IPS-18c (cell line): ENCODE measurements around the gene ZDHHC5.
"Not testable (repeated sequence)": the region's sequence is repeated elsewhere in the genome, so short reads cannot be mapped to it uniquely, and the experiment has no call there.

Experiments used
- H3K4me3 ChIP-seq: 2 replicates; pipeline ENCODE4 v1.7.0; 2013; ENCODE audit warnings: low read depth, mild to moderate bottlenecking, low read length, moderate library complexity; ENCODE audit not compliant: insufficient read depth
- H3K9me3 ChIP-seq: one replicate; pipeline ENCODE4 v1.6.1; 2013; ENCODE audit warnings: mild to moderate bottlenecking, low read length, moderate library complexity; ENCODE audit not compliant: control insufficient read depth, insufficient read depth

Gene ZDHHC5

GRCh38 chr11:57700425-57700824 is 32.5 kb downstream of the ZDHHC5 start:
- H3K4me3 ChIP-seq, result no peak overlapping the region
- H3K9me3 ChIP-seq, result no peaks in the 10 kb centered on the region

GRCh38 chr11:57703341-57703740 is 35.4 kb downstream of the ZDHHC5 start:
- H3K9me3 ChIP-seq, result no peaks in the 10 kb centered on the region
- H3K4me3 ChIP-seq, result no peak overlapping the region

- Histone ChIP-seq H3K4me3 (no peak overlapping the region), H3K9me3 (no peaks in the 10 kb centered on the region)
These were observed 37.0 kb downstream of the ZDHHC5 start for GRCh38 chr11:57704932-57705331.

- H3K9me3 ChIP-seq, H3K4me3 ChIP-seq: not testable (repeated sequence)
These were observed 37.5 kb downstream of the ZDHHC5 start for GRCh38 chr11:57705432-57705831.

GRCh38 chr11:57709802-57710367 is 42.0 kb downstream of the ZDHHC5 start:
- Histone ChIP-seq H3K9me3 (no peaks in the 10 kb centered on the region), H3K4me3 (no peak overlapping the region)

- H3K4me3 ChIP-seq, result peak within 1 kb of the TSS; percentile 93
These were observed 43.7 kb downstream of the ZDHHC5 start, which contains the start of gene MED19 for GRCh38 chr11:57711414-57712255. Gene MED19, minus strand, starts transcription at chr11:57712215. Its CDS starts 36 bp downstream, at chr11:57712179.

GRCh38 chr11:57712256-57713150 is 44.6 kb downstream of the ZDHHC5 start, which contains the start of gene TMX2:
Gene TMX2, plus strand, starts transcription at chr11:57712593. Its CDS starts 26 bp downstream, at chr11:57712619.
- H3K9me3 ChIP-seq, result no peaks in the 10 kb centered on the region
- peak within 1 kb of the TSS; percentile 93 for H3K4me3 ChIP-seq

More at GRCh38 chr11:57711414-57712255, 43.7 kb downstream of the ZDHHC5 start, which contains the start of gene MED19:
- no peaks in the 10 kb centered on the region for H3K9me3 ChIP-seq

- Histone ChIP-seq H3K4me3 (peak overlapping the region; percentile 93), H3K9me3 (peaks cover 3% of the 10 kb centered on the region)
These were observed 45.9 kb downstream of the ZDHHC5 start for GRCh38 chr11:57713835-57714234.

GRCh38 chr11:57716726-57717125 is 48.8 kb downstream of the ZDHHC5 start:
- H3K4me3 ChIP-seq, H3K9me3 ChIP-seq: not testable (repeated sequence)

GRCh38 chr11:57727185-57727584 is 59.3 kb downstream of the ZDHHC5 start:
- H3K4me3 ChIP-seq, result no peak overlapping the region
- H3K9me3 ChIP-seq, result no peaks in the 10 kb centered on the region

- Histone ChIP-seq H3K4me3 (no peak overlapping the region), H3K9me3 (no peaks in the 10 kb centered on the region)
These were observed 60.9 kb downstream of the ZDHHC5 start for GRCh38 chr11:57728829-57729228.

GRCh38 chr11:57729479-57729878 is 61.6 kb downstream of the ZDHHC5 start:
- no peak overlapping the region for H3K4me3 ChIP-seq
- no peaks in the 10 kb centered on the region for H3K9me3 ChIP-seq

GRCh38 chr11:57732661-57733060 is 64.7 kb downstream of the ZDHHC5 start:
- Histone ChIP-seq H3K4me3 (no peak overlapping the region), H3K9me3 (no peaks in the 10 kb centered on the region)

- no peaks in the 10 kb centered on the region for H3K9me3 ChIP-seq
- H3K4me3 ChIP-seq, result no peak overlapping the region
These were observed 67.8 kb downstream of the ZDHHC5 start for GRCh38 chr11:57735619-57736298.

GRCh38 chr11:57741132-57742086 is 73.5 kb downstream of the ZDHHC5 start, which contains the start of gene SELENOH:
Gene SELENOH, plus strand, starts transcription at chr11:57741491. Its CDS starts 105 bp downstream, at chr11:57741596.
- H3K4me3 ChIP-seq, result peak within 1 kb of the TSS; percentile 97
- H3K9me3 ChIP-seq, result no peaks in the 10 kb centered on the region

GRCh38 chr11:57742087-57742452 is 74.2 kb downstream of the ZDHHC5 start:
- peak overlapping the region; percentile 97 for H3K4me3 ChIP-seq

More at GRCh38 chr11:57742087-57742452, 74.2 kb downstream of the ZDHHC5 start:
- no peaks in the 10 kb centered on the region for H3K9me3 ChIP-seq
